ENCODE data around the gene USP16.

- TF ChIP-seq GATA2 (IDR thresholded peaks at IDR 0.05; ENCODE audit: low read depth, low read length): no peak
- no peak for TF ChIP-seq GATA3 (IDR thresholded peaks at IDR 0.05; ENCODE audit: low read depth, low read length)
Measured at GRCh38 chr21:29085106-29085752, 60.8 kb downstream of the USP16 start.

Measured in SH-SY5Y (cell line).